GM20000 (cell line): ENCODE data around the gene SHMT2.
A peak's percentile ranks its signal among the peaks of the same experiment; 100 is the strongest.

Experiments
- DNase-seq: peaks from one replicate; pipeline ENCODE4 v3.0.0; 2012; ENCODE audit warnings: low spot score
- CTCF ChIP-seq: IDR thresholded peaks from 2 replicates; pipeline ENCODE4 v1.5.1; 2012; ENCODE audit warnings: mild to moderate bottlenecking, control low read depth; ENCODE audit errors: extremely low read depth, missing control alignments

Gene SHMT2

GRCh38 chr12:57238854-57239554 is 9.5 kb downstream of the SHMT2 start:
- DNase-seq, result peak; percentile 93
- peak; percentile 100 for TF ChIP-seq CTCF

GRCh38 chr12:57239587-57240065 is 10.1 kb downstream of the SHMT2 start:
- DNase-seq, result peak; percentile 22
- TF ChIP-seq CTCF, result no peak

DNA sequence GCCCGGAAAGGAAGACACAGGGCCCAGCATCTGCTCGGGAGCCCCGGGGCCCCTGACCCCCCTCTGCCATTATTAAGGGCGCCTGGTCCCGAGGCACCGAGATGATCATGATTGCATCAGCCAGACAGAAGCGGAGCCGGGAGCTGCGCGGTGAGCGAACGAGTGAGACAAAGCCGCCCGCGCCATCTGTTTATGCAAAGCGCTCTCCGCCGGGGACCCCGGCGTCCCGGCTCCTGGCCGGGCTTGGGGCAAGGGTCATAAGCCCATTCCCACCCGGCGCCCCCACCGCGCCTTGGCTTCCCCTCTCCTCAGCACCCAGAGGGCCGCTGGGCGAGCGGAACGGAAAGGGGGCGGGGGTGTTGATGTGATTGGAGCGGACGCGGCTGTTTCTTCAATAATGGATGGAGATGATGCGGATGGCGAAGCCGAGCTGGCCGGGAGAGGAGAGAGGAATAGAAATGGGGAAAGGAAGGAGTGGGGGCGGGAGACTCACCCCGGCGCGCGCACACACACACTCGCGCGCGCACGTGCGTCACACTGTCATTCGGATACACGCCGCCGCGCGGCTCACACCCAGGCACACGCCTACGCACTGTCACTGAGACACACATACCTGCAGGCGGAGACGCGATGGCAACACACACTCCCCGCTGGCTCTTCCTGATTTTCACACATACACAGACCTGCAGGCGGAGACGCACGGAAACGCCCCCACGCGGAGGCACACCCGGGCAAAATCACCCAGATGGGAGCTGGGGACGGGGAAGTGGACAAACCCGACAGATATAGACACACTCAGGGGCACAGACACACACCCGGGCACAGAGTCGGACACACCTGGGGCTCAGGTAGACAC is 10.8 kb downstream of the SHMT2 start:
- DNase-seq, result peak; percentile 57
- TF ChIP-seq CTCF, result no peak

GRCh38 chr12:57240926-57241401 is 11.5 kb downstream of the SHMT2 start:
- TF ChIP-seq CTCF, result no peak
- peak; percentile 44 for DNase-seq

DNA sequence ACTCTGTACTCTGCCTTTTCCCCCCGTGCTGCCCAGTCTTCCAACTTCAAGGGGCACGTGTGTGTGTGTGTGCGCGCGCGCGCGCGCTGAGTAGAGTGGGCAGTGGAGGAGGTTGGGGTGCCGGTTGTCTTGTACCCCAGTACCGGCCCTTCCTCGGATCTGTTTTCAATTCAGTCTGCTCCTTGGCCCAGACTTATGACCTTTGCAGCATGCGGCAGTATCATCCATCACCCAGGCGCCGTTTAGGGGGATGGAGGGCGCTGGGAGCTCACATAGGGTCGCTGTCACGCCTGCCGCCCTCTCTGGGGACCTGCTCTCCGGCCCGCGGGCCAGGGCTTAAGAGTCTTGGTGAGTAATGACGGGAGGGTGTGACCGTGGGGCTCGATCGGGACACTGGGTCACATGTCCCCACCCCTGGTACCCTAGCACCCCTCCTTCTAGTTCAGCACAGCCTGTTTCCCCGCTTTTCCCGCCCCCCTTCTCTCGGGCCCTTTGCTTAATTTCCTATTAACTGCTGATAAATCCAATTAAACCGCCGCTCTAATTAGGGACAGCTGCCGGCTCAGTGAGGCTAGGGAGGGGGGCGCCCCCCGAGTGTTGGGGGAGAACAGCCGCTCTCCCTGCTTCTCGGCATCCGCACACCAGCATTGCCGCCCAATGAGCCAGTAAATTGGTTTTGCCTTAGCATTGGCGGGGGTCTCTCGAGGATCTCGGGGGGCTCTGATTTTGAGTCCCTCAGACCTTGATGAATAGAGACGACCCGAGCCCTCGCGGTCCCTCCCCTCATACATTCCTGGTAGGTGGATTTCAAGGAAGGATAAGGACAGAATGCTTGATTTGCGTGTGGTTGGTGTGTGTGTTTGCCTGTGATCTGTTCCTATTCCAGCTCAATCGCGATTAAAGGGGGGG is 12.1 kb downstream of the SHMT2 start:
- DNase-seq, result peak; percentile 16
- TF ChIP-seq CTCF, result no peak

GRCh38 chr12:57242329-57242690 is 12.8 kb downstream of the SHMT2 start:
- TF ChIP-seq CTCF, result no peak
- DNase-seq, result no peak
